Gastrocnemius medialis (tissue), 4 donors: ENCODE data around the gene SHC4. TPM values are rescaled to one million over a fixed set of nuclear protein-coding genes. Genes with fewer than 3 reads are reported as not detected.

Experiments used
- ATAC-seq, 2 donors: fragments of 150-250 bp; one replicate each; pipeline ENCODE4 v1.9.1; 2016
- DNase-seq, 2 donors: peaks; one replicate each; pipeline ENCODE4 v3.0.0-alpha.2; 2019
- H3K27ac ChIP-seq, 4 donors: fragments of 200-600 bp; sonication (generic); 1 replicate in 1 of 4; 2 replicates in 3 of 4; pipeline ENCODE4 v1.5.1; 2016 to 2018; ENCODE audit warnings: mild to moderate bottlenecking in 2 of 4, moderate library complexity in 1 of 4
- H3K27me3 ChIP-seq, 3 donors: fragments of 200-600 bp; sonication (generic) in 2 of 3; 1 replicate in 1 of 3; 2 replicates in 2 of 3; pipeline versions ENCODE4 v1.5.1 to v1.6.0; 2016 to 2019; ENCODE audit warnings: mild to moderate bottlenecking in 1 of 3, moderate library complexity in 1 of 3
- H3K36me3 ChIP-seq, 2 donors: fragments of 200-600 bp; sonication (generic) in 1 of 2; one replicate each; pipeline ENCODE4 v1.5.1; 2017 to 2018
- H3K4me1 ChIP-seq, 2 donors: fragments of 200-600 bp; sonication (generic) in 1 of 2; one replicate each; pipeline ENCODE4 v1.5.1; 2016 to 2017; ENCODE audit warnings: mild to moderate bottlenecking in 2 of 2
- H3K4me3 ChIP-seq, 4 donors: fragments of 200-600 bp; sonication (generic) in 3 of 4; 1 replicate in 1 of 4; 2 replicates in 3 of 4; pipeline ENCODE4 v1.5.1; 2016 to 2019; ENCODE audit warnings: mild to moderate bottlenecking in 2 of 4
- H3K9me3 ChIP-seq, 3 donors: fragments of 200-600 bp; sonication (generic) in 2 of 3; 1 replicate in 1 of 3; 2 replicates in 2 of 3; pipeline ENCODE4 v1.5.1; 2016 to 2019
- POLR2A ChIP-seq, 2 donors: fragments of 450-650 bp; IDR thresholded peaks; one replicate each; pipeline ENCODE4 v1.6.1; 2017; ENCODE audit warnings: antibody characterized with exemption in 2 of 2, mild to moderate bottlenecking in 2 of 2, moderate library complexity in 2 of 2
- in situ Hi-C, 4 donors: fragments of 200-750 bp; cut with MboI; loops; one replicate each; pipeline versions ENCODE4 v1.15.0 to v1.8.0; 2017; ENCODE audit warnings: low sequenced_read_pairs in 4 of 4
- intact Hi-C: fragments of 100-400 bp; cut with DNase I; formaldehyde crosslinking; loops from one replicate; pipeline ENCODE4 v1.15.1; 2023; ENCODE audit warnings: low total_unique reads
- total RNA-seq, 4 donors: library from RNA; depleted of rRNA; stranded (reverse); fragments of >200 nt; gene quantifications; one replicate each; pipeline versions ENCODE4 v1.1.0 to v1.2.3, GENCODE V29; 2016
- TF ChIP-seq, protein P1 (sequence below), 5 experiments: fragments of 450-650 bp in 3 of 5; fragments of 200-600 bp in 2 of 5; sonication (generic) in 2 of 5; IDR thresholded peaks in 4 of 5; conservative IDR thresholded peaks in 1 of 5; 1 replicate in 4 of 5; 2 replicates in 1 of 5; pipeline ENCODE4 v1.5.1; 2016 to 2019; ENCODE audit warnings: antibody characterized with exemption in 5 of 5, mild to moderate bottlenecking in 3 of 5, moderate library complexity in 3 of 5

Gene SHC4
- total RNA-seq, 4 donors from 2014 or later: 0.29 to 0.39 TPM; not detected in 2

DNA sequence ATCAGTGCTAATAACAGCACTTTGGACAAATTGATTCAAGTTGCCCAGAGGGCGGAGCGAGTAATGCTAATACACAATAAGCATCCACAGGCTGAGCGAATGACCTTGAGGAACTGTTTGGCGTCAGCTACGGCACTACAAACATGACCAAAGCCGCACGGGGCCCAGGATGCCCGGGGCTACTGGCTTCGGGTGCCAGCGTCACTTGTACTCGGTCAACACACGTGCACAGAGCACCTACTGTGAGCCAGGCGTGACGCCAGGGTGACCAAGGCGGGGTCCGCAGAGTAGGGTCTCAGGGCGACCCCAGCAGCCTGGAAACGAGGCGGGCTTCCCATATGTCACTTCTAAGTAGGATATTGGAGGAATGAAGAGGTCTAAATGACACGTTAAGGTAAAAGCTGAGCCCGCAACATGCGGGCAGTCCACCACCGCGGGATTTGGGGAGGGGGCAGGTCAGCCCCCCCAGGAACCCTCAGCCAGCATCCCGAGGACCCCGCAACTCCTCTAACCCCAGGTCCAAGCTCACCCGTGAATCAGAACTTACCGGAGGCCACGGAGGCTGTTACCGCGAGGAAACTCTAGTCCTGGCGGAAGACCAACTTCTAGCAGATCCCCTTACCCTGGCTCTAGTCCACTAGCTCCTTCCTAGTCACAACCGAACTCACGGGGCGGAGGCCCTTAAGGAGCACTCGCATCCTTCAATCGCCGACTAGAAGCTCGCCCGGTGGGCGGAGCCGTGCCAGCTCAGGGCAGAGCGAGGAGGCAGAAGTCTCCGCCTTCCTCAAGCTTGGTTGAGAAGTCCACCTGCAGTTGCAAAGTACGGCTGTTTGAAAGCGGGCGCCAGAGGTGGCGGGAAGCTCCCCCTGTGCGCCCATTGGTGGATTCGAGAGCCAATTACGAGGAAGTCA is 153.1 kb downstream of the SHC4 start, which contains the start of gene CEP152:
Gene CEP152, minus strand, starts transcription at position 656 of the 911 bp plus-strand sequence. CDS start 5,420 bp downstream, outside the sequence.
- in situ Hi-C loops: loop anchor here in 3 of 4 donors (25.0 kb wide), 1 partner anchor 448 kb away; no protein-coding TSS in a partner anchor

DNA sequence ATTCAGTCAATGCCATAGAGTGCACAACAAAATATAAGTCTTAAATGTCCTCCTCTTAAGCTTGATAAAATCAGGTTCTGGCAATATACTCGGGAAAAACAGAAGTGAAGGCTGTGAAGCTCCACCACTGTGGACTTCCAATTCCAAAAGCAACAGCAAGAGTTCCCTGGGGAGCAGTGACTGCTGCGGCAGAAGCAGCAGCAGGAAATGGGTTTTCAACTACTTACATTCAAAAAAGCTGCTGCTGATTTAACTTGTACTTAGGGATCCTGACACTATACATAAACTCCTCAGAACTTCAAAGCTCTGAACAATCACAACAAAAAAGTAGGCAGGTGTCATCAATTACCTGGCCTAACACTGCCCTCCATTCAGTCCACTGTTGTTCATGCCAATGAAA is 157.6 kb downstream of the SHC4 start:
- no peaks in the 10 kb centered on the region for H3K36me3 ChIP-seq
- H3K27ac ChIP-seq: no peak overlapping the region
- ATAC-seq (no peak), DNase-seq (no peak)
- no peaks in the 10 kb centered on the region for H3K9me3 ChIP-seq
- peaks cover 0 to 8% of the 10 kb centered on the region in 2 donors for H3K4me1 ChIP-seq
- in situ Hi-C loops (loop anchor here (10.0 to 25.0 kb wide), 2 partner anchors 444 to 451 kb away; no protein-coding TSS in a partner anchor), intact Hi-C loops (no loop called here)
- no peaks in the 10 kb centered on the region for H3K27me3 ChIP-seq
- no peak for TF ChIP-seq POLR2A (IDR thresholded peaks at IDR 0.05)
- TF ChIP-seq, protein P1, sequence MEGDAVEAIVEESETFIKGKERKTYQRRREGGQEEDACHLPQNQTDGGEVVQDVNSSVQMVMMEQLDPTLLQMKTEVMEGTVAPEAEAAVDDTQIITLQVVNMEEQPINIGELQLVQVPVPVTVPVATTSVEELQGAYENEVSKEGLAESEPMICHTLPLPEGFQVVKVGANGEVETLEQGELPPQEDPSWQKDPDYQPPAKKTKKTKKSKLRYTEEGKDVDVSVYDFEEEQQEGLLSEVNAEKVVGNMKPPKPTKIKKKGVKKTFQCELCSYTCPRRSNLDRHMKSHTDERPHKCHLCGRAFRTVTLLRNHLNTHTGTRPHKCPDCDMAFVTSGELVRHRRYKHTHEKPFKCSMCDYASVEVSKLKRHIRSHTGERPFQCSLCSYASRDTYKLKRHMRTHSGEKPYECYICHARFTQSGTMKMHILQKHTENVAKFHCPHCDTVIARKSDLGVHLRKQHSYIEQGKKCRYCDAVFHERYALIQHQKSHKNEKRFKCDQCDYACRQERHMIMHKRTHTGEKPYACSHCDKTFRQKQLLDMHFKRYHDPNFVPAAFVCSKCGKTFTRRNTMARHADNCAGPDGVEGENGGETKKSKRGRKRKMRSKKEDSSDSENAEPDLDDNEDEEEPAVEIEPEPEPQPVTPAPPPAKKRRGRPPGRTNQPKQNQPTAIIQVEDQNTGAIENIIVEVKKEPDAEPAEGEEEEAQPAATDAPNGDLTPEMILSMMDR (IDR thresholded peaks at IDR 0.05 in 4 of 5, conservative IDR thresholded peaks at IDR 0.05 in 1 of 5): no peak
- H3K4me3 ChIP-seq: no peak overlapping the region

More for the DNA sequence above, 153.1 kb downstream of the SHC4 start, which contains the start of gene CEP152:
- TF ChIP-seq, protein P1 (IDR thresholded peaks at IDR 0.05 in 4 of 5, conservative IDR thresholded peaks at IDR 0.05 in 1 of 5): no peak
- peak in 1 of 2 donors; percentile 39 for TF ChIP-seq POLR2A (IDR thresholded peaks at IDR 0.05)
- H3K4me3 ChIP-seq: peak within 1 kb of the TSS; percentile 67 to 88 (median 79)
- H3K9me3 ChIP-seq: no peaks in the 10 kb centered on the region
- H3K27ac ChIP-seq: peak within 1 kb of the TSS; percentile 21 to 61 (median 48)
- H3K4me1 ChIP-seq: peaks cover 0 to 8% of the 10 kb centered on the region in 2 donors
- H3K27me3 ChIP-seq: no peaks in the 10 kb centered on the region
- ATAC-seq (peak; percentile 99), DNase-seq (peak; percentile 97 to 99)
- intact Hi-C loops: loop anchor here (5.0 kb wide), 2 partner anchors 152 to 812 kb away; partner anchors contain the start of genes DTWD1, FAM227B and SHC4
- no peaks in the 10 kb centered on the region for H3K36me3 ChIP-seq

DNA sequence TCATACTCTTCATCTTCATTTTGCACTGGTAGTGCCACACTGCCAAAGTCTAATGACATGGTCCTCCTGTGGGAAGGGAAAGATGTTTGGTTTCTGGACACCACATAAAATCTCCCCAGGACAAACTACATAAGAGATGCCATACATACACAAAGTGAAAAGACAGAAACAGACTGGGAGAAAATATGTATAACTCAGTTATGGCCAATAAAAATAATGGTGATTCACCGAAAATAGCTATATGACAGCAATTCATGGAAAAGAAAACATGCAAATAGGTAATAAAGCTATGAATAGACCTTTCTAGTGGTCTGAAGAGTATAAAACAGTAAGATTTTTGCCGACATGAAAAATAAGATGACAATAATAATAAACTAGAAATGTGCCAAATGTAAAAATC is 158.1 kb downstream of the SHC4 start:
- in situ Hi-C loops: loop anchor here (10.0 to 25.0 kb wide), 2 partner anchors 443 to 451 kb away; no protein-coding TSS in a partner anchor
- no peak overlapping the region for H3K27ac ChIP-seq
- no peak overlapping the region for H3K4me3 ChIP-seq
- no peaks in the 10 kb centered on the region for H3K36me3 ChIP-seq
- no peak for TF ChIP-seq POLR2A (IDR thresholded peaks at IDR 0.05)
- TF ChIP-seq, protein P1 (IDR thresholded peaks at IDR 0.05 in 4 of 5, conservative IDR thresholded peaks at IDR 0.05 in 1 of 5): no peak
- no peaks in the 10 kb centered on the region for H3K27me3 ChIP-seq
- ATAC-seq (no peak), DNase-seq (no peak)
- H3K9me3 ChIP-seq: no peaks in the 10 kb centered on the region
- intact Hi-C loops: no loop called here
- peaks cover 0 to 8% of the 10 kb centered on the region in 2 donors for H3K4me1 ChIP-seq

DNA sequence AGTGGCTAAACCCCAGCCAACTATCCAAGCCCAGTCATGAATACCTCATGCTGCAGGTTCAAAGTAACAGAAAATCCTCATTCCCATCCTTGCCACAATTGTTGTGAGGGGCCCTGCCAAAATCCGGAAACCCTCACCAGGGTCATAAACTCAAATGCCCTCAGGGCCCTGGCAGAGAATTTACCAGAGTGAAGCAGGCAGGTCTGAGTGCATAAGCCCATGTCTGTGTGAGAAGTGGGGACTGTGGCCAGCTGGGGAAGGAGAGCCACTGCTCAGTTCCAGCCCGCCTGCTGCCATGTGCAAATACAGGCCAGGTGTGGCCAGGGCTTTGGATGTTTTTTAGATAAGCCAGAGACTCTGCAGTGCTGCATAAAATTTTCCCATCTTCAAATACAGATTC is 159.8 kb downstream of the SHC4 start:
- TF ChIP-seq POLR2A (IDR thresholded peaks at IDR 0.05): no peak
- TF ChIP-seq, protein P1 (IDR thresholded peaks at IDR 0.05 in 4 of 5, conservative IDR thresholded peaks at IDR 0.05 in 1 of 5): no peak
- in situ Hi-C loops: loop anchor here (10.0 to 25.0 kb wide), 2 partner anchors 442 to 449 kb away; no protein-coding TSS in a partner anchor

More for the DNA sequence above, 159.8 kb downstream of the SHC4 start:
- DNase-seq: no peak
- Histone ChIP-seq H3K27ac (no peak overlapping the region), H3K36me3 (no peaks in the 10 kb centered on the region), H3K9me3 (no peaks in the 10 kb centered on the region), H3K27me3 (no peaks in the 10 kb centered on the region), H3K4me1 (no peaks in the 10 kb centered on the region), H3K4me3 (no peak overlapping the region)
- intact Hi-C loops: loop anchor here (5.0 kb wide), 1 partner anchor 447 kb away; no protein-coding TSS in a partner anchor
- ATAC-seq: no peak
